Ascending aorta (tissue), 2 donors: Measurements from ENCODE around the gene PAK4. TPM values are rescaled to one million over a fixed set of nuclear protein-coding genes. Genes with fewer than 3 reads are reported as not detected.
"Not testable (repeated sequence)": the region's sequence is repeated elsewhere in the genome, so short reads cannot be mapped to it uniquely, and the experiment has no call there.

Source experiments
- DNase-seq, 2 donors: peaks; one replicate each; pipeline ENCODE4 v3.0.0-alpha.2; 2019; ENCODE audit warnings: low spot score in 2 of 2
- H3K27ac ChIP-seq, 2 donors: fragments of 200-600 bp; sonication (generic); one replicate each; pipeline ENCODE4 v1.5.1; 2016 to 2017; ENCODE audit warnings: mild to moderate bottlenecking in 1 of 2
- H3K27me3 ChIP-seq: fragments of 200-600 bp; sonication (generic); one replicate; pipeline ENCODE4 v1.5.1; 2017
- H3K36me3 ChIP-seq, 2 donors: fragments of 200-600 bp; sonication (generic); one replicate each; pipeline ENCODE4 v1.5.1; 2016
- H3K4me1 ChIP-seq, 2 donors: fragments of 200-600 bp; sonication (generic); one replicate each; pipeline ENCODE4 v1.5.1; 2016 to 2017; ENCODE audit warnings: mild to moderate bottlenecking in 1 of 2
- H3K4me3 ChIP-seq, 2 donors: fragments of 200-600 bp; sonication (generic); one replicate each; pipeline ENCODE4 v1.5.1; 2016 to 2017; ENCODE audit warnings: mild to moderate bottlenecking in 1 of 2
- H3K9me3 ChIP-seq, 2 donors: fragments of 200-600 bp; sonication (generic); one replicate each; pipeline ENCODE4 v1.5.1; 2016
- CTCF ChIP-seq, 3 experiments: fragments of 200-600 bp in 2 of 3; fragments of 450-650 bp in 1 of 3; sonication (generic) in 2 of 3; IDR thresholded peaks; one replicate each; pipeline ENCODE4 v1.5.1; 2016 to 2019; ENCODE audit warnings: antibody characterized with exemption in 3 of 3, mild to moderate bottlenecking in 1 of 3, moderate library complexity in 1 of 3
- intact Hi-C: fragments of 100-400 bp; cut with DNase I; formaldehyde crosslinking; loops from one replicate; pipeline ENCODE4 v1.15.1; 2023
- total RNA-seq: library from RNA; depleted of rRNA; stranded (reverse); fragments of >200 nt; gene quantifications from one replicate; pipeline ENCODE4 v1.1.0, GENCODE V29; 2016

Gene PAK4
- total RNA-seq, 1 donor from 2014 or later: 27.4 TPM

DNA sequence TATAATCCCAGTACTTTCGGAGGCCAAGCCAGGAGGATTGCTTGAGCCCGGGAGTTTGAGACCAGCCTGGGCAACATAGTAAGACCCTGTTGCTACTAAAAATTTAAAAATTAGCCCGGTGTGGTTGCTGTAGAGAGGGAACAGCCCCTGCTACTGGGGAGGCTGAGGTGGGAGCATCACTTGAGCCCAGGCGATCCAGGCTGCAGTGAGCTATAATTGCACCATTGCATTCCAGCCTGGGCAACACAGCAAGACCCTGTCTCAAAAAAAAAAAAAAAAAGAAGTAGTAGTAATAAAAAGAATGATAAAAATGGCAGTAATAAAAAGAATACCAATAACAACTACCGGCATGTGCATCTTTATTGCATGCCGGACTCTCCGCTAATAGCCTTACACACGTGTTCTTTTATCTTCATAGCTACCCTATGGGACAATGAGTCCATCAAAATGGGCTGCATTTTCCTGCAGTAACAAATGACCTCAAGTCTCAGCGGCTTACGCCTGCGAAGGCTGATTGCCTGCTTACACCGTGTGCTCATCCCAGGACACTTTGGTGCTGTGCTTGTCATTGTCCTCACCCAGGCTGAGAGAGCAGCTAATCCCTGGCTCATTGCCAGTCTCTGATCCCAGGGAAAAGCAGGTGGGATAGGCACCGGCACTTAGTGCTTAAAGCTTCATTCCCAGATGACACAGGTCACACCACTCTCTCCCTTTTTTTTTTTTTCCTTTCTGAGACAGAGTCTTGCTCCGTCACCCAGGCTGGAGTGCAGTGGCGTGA is 92.8 kb downstream of the PAK4 start:
- DNase-seq: no peak
- Histone ChIP-seq H3K27ac (no peak overlapping the region), H3K4me1 (no peaks in the 10 kb centered on the region), H3K27me3 (no peaks in the 10 kb centered on the region), H3K4me3 (no peak overlapping the region), H3K36me3 (no peaks in the 10 kb centered on the region), H3K9me3 (peaks cover 0 to 4% of the 10 kb centered on the region in 2 donors)
- TF ChIP-seq CTCF (IDR thresholded peaks at IDR 0.05): no peak
- intact Hi-C loops: no loop called here

GRCh38 chr19:39219108-39219507 is 93.5 kb downstream of the PAK4 start:
- H3K36me3 ChIP-seq, H3K4me3 ChIP-seq: not testable (repeated sequence)

DNA sequence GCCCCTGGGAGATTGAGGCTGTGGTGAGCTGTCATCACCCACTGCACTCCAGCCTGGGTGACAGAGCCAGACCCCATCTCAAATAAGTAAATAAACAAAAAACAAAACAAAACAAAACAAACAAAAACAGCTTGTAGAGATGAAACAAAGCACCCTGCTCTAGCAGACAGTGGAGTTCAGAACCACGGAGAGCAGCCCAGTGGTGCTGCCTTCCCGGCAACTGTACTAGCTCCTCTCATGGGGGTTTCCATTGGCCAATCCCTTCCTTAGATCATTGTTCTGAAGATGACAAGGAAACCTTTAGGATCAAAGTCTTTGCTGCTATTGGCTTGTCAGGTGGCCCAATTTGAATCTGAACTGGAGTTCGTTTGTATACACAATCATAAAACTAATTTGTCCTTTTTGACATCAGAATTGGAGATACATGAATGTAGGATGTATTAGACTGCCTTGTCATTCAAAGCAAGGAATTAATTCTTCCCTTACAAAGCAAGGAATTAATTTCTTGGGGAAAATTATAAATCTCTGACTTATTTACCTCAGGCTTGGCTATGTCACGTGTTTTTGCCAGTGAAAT is 98.2 kb downstream of the PAK4 start:
- no peak for DNase-seq
- H3K4me1 ChIP-seq: no peaks in the 10 kb centered on the region
- no peak for TF ChIP-seq CTCF (IDR thresholded peaks at IDR 0.05)
- no peak overlapping the region for H3K4me3 ChIP-seq
- intact Hi-C loops: no loop called here
- H3K27me3 ChIP-seq: no peaks in the 10 kb centered on the region
- H3K36me3 ChIP-seq: no peaks in the 10 kb centered on the region
- H3K27ac ChIP-seq: no peak overlapping the region
- H3K9me3 ChIP-seq: no peaks in the 10 kb centered on the region

More at GRCh38 chr19:39219108-39219507, 93.5 kb downstream of the PAK4 start:
- H3K4me1 ChIP-seq, intact Hi-C loops, H3K27me3 ChIP-seq, DNase-seq, H3K9me3 ChIP-seq, H3K27ac ChIP-seq: not testable (repeated sequence)

DNA sequence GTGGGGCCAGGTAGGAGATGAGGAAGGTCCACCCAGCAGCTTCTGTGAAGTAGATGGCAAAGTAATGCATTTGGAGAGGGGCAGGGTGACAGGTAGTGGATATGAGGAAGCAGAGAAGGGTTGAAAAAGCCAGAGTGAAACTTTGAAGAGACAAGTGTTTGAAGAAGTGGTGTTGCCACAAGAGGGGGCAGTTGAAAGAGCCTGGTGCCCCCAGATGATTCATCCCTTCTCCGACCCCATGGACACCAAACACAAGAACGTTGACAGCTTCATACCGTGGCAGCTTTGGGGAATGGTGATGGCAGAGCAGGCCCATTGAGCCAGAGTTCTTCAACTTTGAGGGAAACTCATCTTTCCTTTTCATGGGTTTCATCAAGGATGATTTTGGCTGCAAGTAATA is 99.3 kb downstream of the PAK4 start:
- no peak overlapping the region for H3K27ac ChIP-seq

More for the DNA sequence above, 99.3 kb downstream of the PAK4 start:
- no peak overlapping the region for H3K4me3 ChIP-seq
- no peak for TF ChIP-seq CTCF (IDR thresholded peaks at IDR 0.05)
- DNase-seq: no peak
- no peaks in the 10 kb centered on the region for H3K9me3 ChIP-seq
- H3K27me3 ChIP-seq: no peaks in the 10 kb centered on the region
- intact Hi-C loops: no loop called here
- H3K36me3 ChIP-seq: no peaks in the 10 kb centered on the region
- no peaks in the 10 kb centered on the region for H3K4me1 ChIP-seq

Other genes starting within 250 kb of the PAK4 start
- 7.0 TPM for gene RINL, start 247.5 kb upstream of the PAK4 start, total RNA-seq
- gene SIRT2, start 226.2 kb upstream of the PAK4 start, total RNA-seq: 53.1 TPM
- 6.3 TPM for gene NFKBIB, start 225.8 kb upstream of the PAK4 start, total RNA-seq
- gene CCER2, start 213.6 kb upstream of the PAK4 start, total RNA-seq: not detected
- 1.4 TPM for gene SARS2, start 195.0 kb upstream of the PAK4 start, total RNA-seq
- gene MRPS12, start 194.8 kb upstream of the PAK4 start, total RNA-seq: 9.9 TPM
- 47.4 TPM for gene FBXO17, start 150.0 kb upstream of the PAK4 start, total RNA-seq
- 144 TPM for gene FBXO27, start 93.2 kb upstream of the PAK4 start, total RNA-seq
- gene ACP7, start 41.4 kb upstream of the PAK4 start, total RNA-seq: not detected
- not detected for gene NCCRP1, start 71.2 kb downstream of the PAK4 start, total RNA-seq
- gene SYCN, start 78.5 kb downstream of the PAK4 start, total RNA-seq: not detected
- not detected for gene IFNL3, start 119.2 kb downstream of the PAK4 start, total RNA-seq
- gene IFNL4, start 123.1 kb downstream of the PAK4 start, total RNA-seq: not detected
- not detected for gene IFNL2, start 142.6 kb downstream of the PAK4 start, total RNA-seq
- not detected for gene IFNL1, start 170.6 kb downstream of the PAK4 start, total RNA-seq
- not detected for gene LRFN1, start 195.1 kb downstream of the PAK4 start, total RNA-seq
- 69.2 TPM for gene GMFG, start 210.3 kb downstream of the PAK4 start, total RNA-seq
- gene SAMD4B, start 216.6 kb downstream of the PAK4 start, total RNA-seq: 358 TPM